Subcutaneous abdominal adipose tissue (tissue), 5 donors: ENCODE results near the gene FADS1.
A peak's percentile ranks its signal among the peaks of the same experiment; 100 is the strongest.

Experiments used
- H3K27ac ChIP-seq: one replicate; pipeline ENCODE4 v1.7.0; 2013; ENCODE audit warnings: low read depth, mild to moderate bottlenecking, inconsistent platforms, low read length, moderate library complexity
- H3K27me3 ChIP-seq, 5 donors: one replicate each; pipeline ENCODE4 v1.7.0; 2013; ENCODE audit warnings: low read length in 5 of 5, inconsistent platforms in 1 of 5; ENCODE audit not compliant: control insufficient read depth in 5 of 5, insufficient read depth in 4 of 5
- H3K36me3 ChIP-seq, 5 donors: one replicate each; pipeline ENCODE4 v1.7.0; 2013; ENCODE audit warnings: low read length in 5 of 5; ENCODE audit not compliant: control insufficient read depth in 5 of 5, insufficient read depth in 5 of 5
- H3K4me1 ChIP-seq, 5 donors: one replicate each; pipeline ENCODE4 v1.7.0; 2013; ENCODE audit warnings: low read length in 5 of 5, mild to moderate bottlenecking in 3 of 5, moderate library complexity in 1 of 5; ENCODE audit not compliant: control insufficient read depth in 5 of 5, insufficient read depth in 5 of 5
- H3K4me3 ChIP-seq, 5 donors: one replicate each; pipeline ENCODE4 v1.7.0; 2013; ENCODE audit warnings: low read length in 5 of 5, low read depth in 1 of 5
- H3K9ac ChIP-seq, 5 donors: one replicate each; pipeline ENCODE4 v1.7.0; 2013; ENCODE audit warnings: low read length in 5 of 5, mild to moderate bottlenecking in 4 of 5, moderate library complexity in 3 of 5
- H3K9me3 ChIP-seq, 5 donors: one replicate each; pipeline ENCODE4 v1.7.0; 2013; ENCODE audit warnings: low read length in 5 of 5; ENCODE audit not compliant: control insufficient read depth in 5 of 5
- donor health status: healthy.
- donor health status: healthy.
- donor health status: healthy.
- donor health status: healthy.
- donor health status: healthy.

Gene FADS1

GRCh38 chr11:61816736-61817455 lies at the start of gene FADS1:
FADS1 (minus strand) TSS chr11:61817003; CDS start chr11:61816929, 74 bp downstream.
- H3K4me3 ChIP-seq = peak within 1 kb of the TSS; percentile 74 to 90 (median 87)
- H3K27me3 ChIP-seq = no peaks in the 10 kb centered on the region
- no peaks in the 10 kb centered on the region for H3K9me3 ChIP-seq
- peak within 1 kb of the TSS; percentile 92 for H3K27ac ChIP-seq
- peak within 1 kb of the TSS in 4 of 5 donors; percentile 70 to 93 (median 85) for H3K9ac ChIP-seq
- peaks cover 0 to 10% (median 10%) of the 10 kb centered on the region in 5 donors for H3K36me3 ChIP-seq
- peaks cover 0 to 36% (median 28%) of the 10 kb centered on the region in 5 donors for H3K4me1 ChIP-seq

DNA sequence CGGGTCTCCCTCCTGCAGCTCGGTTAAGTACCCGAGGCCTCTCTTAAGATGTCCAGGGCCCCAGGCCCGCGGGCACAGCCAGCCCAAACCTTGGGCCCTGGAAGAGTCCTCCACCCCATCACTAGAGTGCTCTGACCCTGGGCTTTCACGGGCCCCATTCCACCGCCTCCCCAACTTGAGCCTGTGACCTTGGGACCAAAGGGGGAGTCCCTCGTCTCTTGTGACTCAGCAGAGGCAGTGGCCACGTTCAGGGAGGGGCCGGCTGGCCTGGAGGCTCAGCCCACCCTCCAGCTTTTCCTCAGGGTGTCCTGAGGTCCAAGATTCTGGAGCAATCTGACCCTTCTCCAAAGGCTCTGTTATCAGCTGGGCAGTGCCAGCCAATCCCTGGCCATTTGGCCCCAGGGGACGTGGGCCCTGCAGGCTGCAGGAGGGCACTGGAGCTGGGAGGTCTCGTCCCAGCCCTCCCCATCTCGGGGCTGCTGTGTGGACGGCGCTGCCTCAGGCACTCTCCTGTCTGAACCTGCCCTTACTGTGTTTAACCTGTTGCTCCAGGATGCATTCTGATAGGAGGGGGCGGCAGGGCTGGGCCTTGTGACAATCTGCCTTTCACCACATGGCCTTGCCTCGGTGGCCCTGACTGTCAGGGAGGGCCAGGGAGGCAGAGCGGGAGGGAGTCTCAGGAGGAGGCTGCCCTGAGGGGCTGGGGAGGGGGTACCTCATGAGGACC lies 49.6 kb upstream of the FADS1 start:
- Histone ChIP-seq H3K36me3 (peaks cover 0 to 33% (median 28%) of the 10 kb centered on the region in 5 donors), H3K4me1 (peaks cover 0 to 18% (median 15%) of the 10 kb centered on the region in 5 donors), H3K9ac (no peak overlapping the region), H3K9me3 (no peaks in the 10 kb centered on the region), H3K27ac (no peak overlapping the region), H3K27me3 (no peaks in the 10 kb centered on the region), H3K4me3 (no peak overlapping the region)

GRCh38 chr11:61864814-61865775 lies 48.3 kb upstream of the FADS1 start:
- Histone ChIP-seq H3K27ac (no peak overlapping the region), H3K9me3 (no peaks in the 10 kb centered on the region), H3K36me3 (peaks cover 0 to 40% (median 29%) of the 10 kb centered on the region in 5 donors), H3K4me1 (peaks cover 0 to 9% (median 6%) of the 10 kb centered on the region in 5 donors), H3K9ac (no peak overlapping the region), H3K4me3 (no peak overlapping the region), H3K27me3 (no peaks in the 10 kb centered on the region)

DNA sequence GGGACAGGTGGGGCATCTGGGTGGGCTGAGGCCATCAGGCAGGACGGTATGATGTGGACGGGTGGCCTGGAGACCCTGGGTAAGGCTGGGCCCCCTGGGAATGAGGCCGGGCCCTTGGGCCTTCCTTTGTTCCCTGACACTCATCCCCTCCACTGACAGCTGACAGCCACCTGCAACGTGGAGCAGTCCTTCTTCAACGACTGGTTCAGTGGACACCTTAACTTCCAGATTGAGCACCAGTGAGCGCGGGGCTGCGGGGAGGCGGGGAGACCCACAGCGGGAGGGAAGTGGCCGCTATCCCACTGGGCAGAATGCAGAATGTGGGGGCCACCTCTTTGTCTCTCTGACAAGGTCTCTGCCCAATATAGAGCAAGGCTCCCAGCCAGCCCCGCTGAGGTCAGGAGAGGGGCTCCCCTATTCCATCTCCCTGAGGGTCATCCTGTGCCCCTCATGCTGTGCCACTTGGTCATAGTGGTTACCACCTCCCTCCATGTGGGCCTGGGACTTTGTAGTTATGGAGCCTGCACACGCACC lies 46.8 kb upstream of the FADS1 start:
- Histone ChIP-seq H3K27ac (no peak overlapping the region), H3K9ac (no peak overlapping the region), H3K9me3 (no peaks in the 10 kb centered on the region), H3K4me1 (peaks cover 0 to 6% (median 4%) of the 10 kb centered on the region in 5 donors), H3K27me3 (no peaks in the 10 kb centered on the region), H3K36me3 (peaks cover 0 to 48% (median 36%) of the 10 kb centered on the region in 5 donors), H3K4me3 (no peak overlapping the region)

- Histone ChIP-seq H3K4me1 (peaks cover 0 to 6% (median 4%) of the 10 kb centered on the region in 5 donors), H3K9me3 (no peaks in the 10 kb centered on the region), H3K4me3 (no peak overlapping the region), H3K36me3 (peaks cover 0 to 48% (median 36%) of the 10 kb centered on the region in 5 donors), H3K9ac (no peak overlapping the region), H3K27ac (no peak overlapping the region), H3K27me3 (no peaks in the 10 kb centered on the region)
These were observed 46.1 kb upstream of the FADS1 start for GRCh38 chr11:61862714-61863547.

- Histone ChIP-seq H3K4me1 (peaks cover 0 to 6% (median 4%) of the 10 kb centered on the region in 5 donors), H3K9me3 (no peaks in the 10 kb centered on the region), H3K9ac (no peak overlapping the region), H3K27me3 (no peaks in the 10 kb centered on the region), H3K4me3 (no peak overlapping the region), H3K36me3 (peaks cover 0 to 61% (median 48%) of the 10 kb centered on the region in 5 donors), H3K27ac (no peak overlapping the region)
These were observed 44.8 kb upstream of the FADS1 start for GRCh38 chr11:61861634-61862033.

DNA sequence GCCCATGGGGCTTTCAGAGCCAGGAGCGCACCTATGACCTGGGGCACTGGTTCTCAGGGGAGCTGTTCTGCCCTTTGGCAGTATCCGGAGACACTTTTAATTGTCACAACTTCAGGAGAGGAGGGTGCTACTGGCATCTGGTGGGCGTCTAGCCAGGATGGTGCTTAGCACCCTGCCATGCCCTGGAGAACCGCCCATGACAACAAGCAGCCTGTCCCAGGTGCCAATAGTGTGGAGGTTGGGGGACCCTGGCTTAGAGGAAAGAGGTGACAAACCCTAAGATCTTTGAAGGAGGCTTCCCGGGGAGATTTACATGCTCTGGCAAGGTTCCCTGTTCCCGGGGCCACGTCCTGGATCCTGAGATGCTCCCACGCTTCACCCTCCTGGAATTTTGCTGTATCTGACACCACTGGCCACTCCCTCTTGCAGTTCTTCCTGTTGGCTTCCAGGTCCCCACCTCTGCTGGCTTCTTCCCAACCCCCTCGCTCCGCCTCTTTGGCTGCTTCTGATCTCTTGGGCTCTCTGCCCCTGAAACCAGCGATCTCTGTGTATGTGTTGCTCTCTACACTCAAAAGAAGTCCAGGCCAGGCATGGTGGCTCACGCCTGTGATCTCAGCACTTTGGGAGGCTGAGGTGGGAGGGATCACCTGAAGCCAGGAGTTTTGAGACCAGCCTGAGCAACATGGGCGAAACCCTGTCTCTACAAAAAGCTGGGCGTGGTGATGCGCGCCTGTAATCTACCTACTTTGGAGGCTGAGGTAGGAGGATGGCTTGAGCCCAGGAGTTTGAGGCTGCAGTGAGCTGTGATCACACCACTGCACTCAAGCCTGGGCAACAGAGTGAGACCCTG lies 43.5 kb upstream of the FADS1 start:
- Histone ChIP-seq H3K27me3 (no peaks in the 10 kb centered on the region), H3K27ac (no peak overlapping the region), H3K4me3 (no peak overlapping the region), H3K4me1 (peaks cover 0 to 6% (median 4%) of the 10 kb centered on the region in 5 donors), H3K9ac (no peak overlapping the region), H3K9me3 (no peaks in the 10 kb centered on the region), H3K36me3 (peaks cover 0 to 62% (median 44%) of the 10 kb centered on the region in 5 donors)

DNA sequence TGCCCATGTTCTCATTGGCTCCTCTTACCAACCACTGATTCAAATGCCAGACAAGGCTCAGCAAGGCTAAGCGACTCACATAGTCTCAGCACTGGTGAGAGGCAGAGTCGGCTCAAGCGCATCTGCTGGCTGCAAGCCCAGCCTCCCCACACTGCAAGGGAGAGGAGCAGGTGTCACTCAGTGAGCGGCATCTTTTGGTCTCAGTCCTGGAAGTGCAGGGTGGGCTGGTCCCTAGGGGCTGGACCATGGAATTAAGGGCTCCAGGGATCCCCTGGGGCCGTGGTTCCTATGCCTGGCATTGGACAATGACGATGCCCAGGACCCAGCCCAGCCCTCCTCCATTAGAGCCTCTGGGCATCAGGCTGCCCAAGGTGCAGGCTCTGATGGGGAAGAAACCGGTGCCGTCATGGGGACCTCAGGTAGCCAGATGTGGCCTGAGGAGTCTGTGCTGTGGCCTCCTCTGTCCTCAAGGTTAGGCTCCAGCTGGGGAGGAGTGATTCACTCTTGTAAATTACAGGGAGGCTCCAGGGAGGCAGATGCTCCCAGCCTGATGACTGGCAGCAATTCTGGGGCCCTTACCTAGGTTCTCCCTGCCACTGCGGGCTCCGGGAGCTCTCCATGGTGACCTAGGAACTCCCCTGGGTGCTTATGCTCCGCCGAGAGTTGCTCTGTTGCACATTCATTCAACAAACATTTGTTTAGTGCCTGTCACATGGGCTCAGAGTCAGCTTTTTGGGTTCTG lies 39.3 kb upstream of the FADS1 start:
- H3K4me1 ChIP-seq = peaks cover 1 to 14% (median 7%) of the 10 kb centered on the region in 5 donors
- H3K36me3 ChIP-seq = peaks cover 0 to 54% (median 35%) of the 10 kb centered on the region in 5 donors
- H3K27me3 ChIP-seq = no peaks in the 10 kb centered on the region
- no peaks in the 10 kb centered on the region for H3K9me3 ChIP-seq
- no peak overlapping the region for H3K27ac ChIP-seq
- no peak overlapping the region for H3K9ac ChIP-seq
- H3K4me3 ChIP-seq = no peak overlapping the region
